BJ (cell line): ENCODE results near the gene IQGAP1. TPM values are rescaled to one million over a fixed set of nuclear protein-coding genes. Genes with fewer than 3 reads are reported as not detected.

ENCODE experiments used
- CTCF ChIA-PET: fragments of 350-600 bp; formaldehyde crosslinking; extraction: SDS; loops from one replicate; lab custom pipeline; 2021; ENCODE audit warnings: antibody characterized with exemption, inconsistent platforms; lab: Yijun Ruan, JAX
- POLR2A ChIA-PET: fragments of 300-600 bp; sonication (Branson Sonifier 250); formaldehyde crosslinking; extraction: SDS; loops from one replicate; lab custom pipeline; 2021; ENCODE audit warnings: antibody characterized with exemption; lab: Charles Lee
- DNase-seq: peaks from one replicate; pipeline ENCODE4 v3.0.0-alpha.2; 2011; ENCODE audit warnings: low read depth
- H3K27me3 ChIP-seq: 2 replicates; pipeline ENCODE4 v1.6.0; 2011; ENCODE audit warnings: low read length; ENCODE audit not compliant: control insufficient read depth, insufficient read depth
- H3K36me3 ChIP-seq: 2 replicates; pipeline ENCODE4 v1.5.1; 2011; ENCODE audit warnings: low read length; ENCODE audit not compliant: control insufficient read depth, insufficient read depth
- H3K4me3 ChIP-seq: 2 replicates; pipeline ENCODE4 v1.5.1; 2011; ENCODE audit warnings: low read depth, mild to moderate bottlenecking, control low read depth, low read length
- polyA plus RNA-seq: library from polyadenylated mRNA; depleted of rRNA; stranded (reverse); fragments of >200 nt; gene quantifications from 2 replicates; pipeline ENCODE4 v1.2.3, GENCODE V29; 2011
- TF ChIP-seq, protein P1 (sequence below): IDR thresholded peaks from 2 replicates; pipeline ENCODE4 v1.5.1; 2011; ENCODE audit warnings: low read depth, mild to moderate bottlenecking, control low read depth, inconsistent platforms, low read length, moderate library complexity; ENCODE audit not compliant: insufficient read depth

IQGAP1 gene
- polyA plus RNA-seq, 1 experiment: 88.7 TPM

DNA sequence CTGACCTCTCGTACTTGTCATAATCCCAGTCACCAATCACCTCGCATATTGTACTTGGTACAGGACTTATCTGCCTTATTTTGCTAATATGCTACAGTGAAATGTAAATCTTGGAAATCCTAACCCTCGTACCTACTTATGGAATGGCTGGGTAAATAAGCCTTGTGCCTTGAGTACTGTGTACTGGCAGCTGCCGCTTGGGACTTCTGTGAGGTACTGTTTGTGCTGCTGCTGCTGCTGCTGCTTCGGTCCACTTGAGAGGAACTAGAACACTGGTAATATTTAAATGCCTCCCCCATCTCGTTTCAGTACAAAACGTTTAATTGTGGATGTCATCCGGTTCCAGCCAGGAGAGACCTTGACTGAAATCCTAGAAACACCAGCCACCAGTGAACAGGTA, 99.1 kb downstream of the IQGAP1 start:
- DNase-seq: no peak
- CTCF ChIA-PET: interaction anchor here (0.9 kb wide), 1 partner anchor 167 kb away, joined by 4 read pairs; no protein-coding TSS in a partner anchor
- TF ChIP-seq, protein P1, sequence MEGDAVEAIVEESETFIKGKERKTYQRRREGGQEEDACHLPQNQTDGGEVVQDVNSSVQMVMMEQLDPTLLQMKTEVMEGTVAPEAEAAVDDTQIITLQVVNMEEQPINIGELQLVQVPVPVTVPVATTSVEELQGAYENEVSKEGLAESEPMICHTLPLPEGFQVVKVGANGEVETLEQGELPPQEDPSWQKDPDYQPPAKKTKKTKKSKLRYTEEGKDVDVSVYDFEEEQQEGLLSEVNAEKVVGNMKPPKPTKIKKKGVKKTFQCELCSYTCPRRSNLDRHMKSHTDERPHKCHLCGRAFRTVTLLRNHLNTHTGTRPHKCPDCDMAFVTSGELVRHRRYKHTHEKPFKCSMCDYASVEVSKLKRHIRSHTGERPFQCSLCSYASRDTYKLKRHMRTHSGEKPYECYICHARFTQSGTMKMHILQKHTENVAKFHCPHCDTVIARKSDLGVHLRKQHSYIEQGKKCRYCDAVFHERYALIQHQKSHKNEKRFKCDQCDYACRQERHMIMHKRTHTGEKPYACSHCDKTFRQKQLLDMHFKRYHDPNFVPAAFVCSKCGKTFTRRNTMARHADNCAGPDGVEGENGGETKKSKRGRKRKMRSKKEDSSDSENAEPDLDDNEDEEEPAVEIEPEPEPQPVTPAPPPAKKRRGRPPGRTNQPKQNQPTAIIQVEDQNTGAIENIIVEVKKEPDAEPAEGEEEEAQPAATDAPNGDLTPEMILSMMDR: no peak
- peaks cover 32% of the 10 kb centered on the region for H3K36me3 ChIP-seq
- POLR2A ChIA-PET: no interaction called here
- H3K4me3 ChIP-seq: no peak overlapping the region
- no peaks in the 10 kb centered on the region for H3K27me3 ChIP-seq

- POLR2A ChIA-PET: interaction anchor here (0.6 kb wide), 1 partner anchor 9 kb away, joined by 4 read pairs; no protein-coding TSS in a partner anchor
- TF ChIP-seq, protein P1: no peak
- no peaks in the 10 kb centered on the region for H3K27me3 ChIP-seq
- DNase-seq: no peak
- no peak overlapping the region for H3K4me3 ChIP-seq
- CTCF ChIA-PET: interaction anchor here (0.7 to 4.3 kb wide), 3 partner anchors 7 to 170 kb away, joined by 3 to 23 read pairs (median 20); no protein-coding TSS in a partner anchor
- H3K36me3 ChIP-seq: peaks cover 32% of the 10 kb centered on the region
These were observed 101.5 kb downstream of the IQGAP1 start for GRCh38 chr15:90489514-90489913.

DNA sequence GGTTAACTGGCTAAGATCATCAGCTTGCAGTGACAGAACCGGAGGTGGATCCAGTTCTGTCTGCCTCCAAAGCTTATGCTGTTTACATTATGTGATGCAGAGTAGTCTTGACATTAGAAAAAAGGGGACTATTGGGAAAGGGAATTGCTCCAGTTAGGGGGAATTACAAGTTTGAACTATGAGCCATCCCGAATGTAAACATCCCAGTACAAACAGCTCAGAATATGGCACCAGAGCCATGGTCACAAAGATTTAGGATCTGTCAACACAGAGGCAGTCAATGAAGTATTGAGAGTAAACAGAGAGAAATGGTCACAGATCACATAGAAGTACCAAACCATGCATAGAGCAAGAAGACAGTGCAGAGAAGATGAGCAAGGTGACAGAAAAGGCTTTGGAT, 101.9 kb downstream of the IQGAP1 start:
- Histone ChIP-seq H3K27me3 (no peaks in the 10 kb centered on the region), H3K4me3 (no peak overlapping the region), H3K36me3 (peaks cover 32% of the 10 kb centered on the region)
- POLR2A ChIA-PET: no interaction called here
- TF ChIP-seq, protein P1: no peak
- DNase-seq: no peak
- CTCF ChIA-PET: interaction anchor here (0.7 to 4.3 kb wide), 3 partner anchors 8 to 170 kb away, joined by 3 to 23 read pairs (median 20); no protein-coding TSS in a partner anchor

DNA sequence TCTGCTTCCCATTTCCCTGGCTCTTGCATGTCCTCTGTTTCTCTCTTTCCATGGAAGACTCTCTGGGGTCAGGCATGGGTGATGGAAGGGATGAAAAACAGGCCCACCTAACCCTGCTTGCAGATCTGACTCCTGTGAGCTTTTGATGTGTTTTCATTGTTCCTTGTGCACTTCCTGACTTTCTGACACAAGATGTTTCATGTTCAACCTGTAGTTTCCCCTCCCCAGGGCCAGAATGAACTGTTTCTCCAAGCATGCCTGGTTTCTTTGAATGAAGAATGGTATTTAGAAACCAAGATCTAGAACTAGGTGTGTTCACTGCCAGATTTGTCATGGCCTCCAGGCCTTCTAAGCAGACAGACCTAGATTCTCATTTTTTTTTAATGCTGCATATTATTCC, 105.6 kb downstream of the IQGAP1 start:
- CTCF ChIA-PET: no interaction called here
- DNase-seq: no peak
- no peaks in the 10 kb centered on the region for H3K27me3 ChIP-seq
- peaks cover 23% of the 10 kb centered on the region for H3K36me3 ChIP-seq
- POLR2A ChIA-PET: no interaction called here
- TF ChIP-seq, protein P1: no peak
- no peak overlapping the region for H3K4me3 ChIP-seq

- no peak for DNase-seq
- POLR2A ChIA-PET: no interaction called here
- TF ChIP-seq, protein P1: no peak
- Histone ChIP-seq H3K27me3 (no peaks in the 10 kb centered on the region), H3K4me3 (no peak overlapping the region), H3K36me3 (peaks cover 22% of the 10 kb centered on the region)
- CTCF ChIA-PET: interaction anchor here (1.5 kb wide), 1 partner anchor 124 kb away, joined by 3 read pairs; no protein-coding TSS in a partner anchor
These were observed 107.0 kb downstream of the IQGAP1 start for GRCh38 chr15:90495067-90495466.
